ENCODE measurements around the gene TRIM63. TPM values are rescaled to one million over a fixed set of nuclear protein-coding genes. Genes with fewer than 3 reads are reported as not detected.

The TRIM63 gene
- total and polyA plus RNA-seq, 2 of the 13 experiments (the other 11 are each of a cell fraction or from before 2014, with no cell fraction given) = not detected

GRCh38 chr1:26110731-26111529 is 43.5 kb upstream of the TRIM63 start (continued):
- TF ChIP-seq ZUFSP (CRISPR knock-in tag; IDR thresholded peaks at IDR 0.05; ENCODE audit: borderline replicate concordance) = no peak
- no peak for TF ChIP-seq RAD51 (IDR thresholded peaks at IDR 0.05; ENCODE audit: borderline replicate concordance)
- TF ChIP-seq AFF4 (CRISPR knock-in tag; IDR thresholded peaks at IDR 0.05) = no peak
- TF ChIP-seq DR1 (CRISPR knock-in tag; IDR thresholded peaks at IDR 0.05) = no peak; the same call in 1 of the 2 replicates
- TF ChIP-seq ZNF263 (CRISPR knock-in tag; IDR thresholded peaks at IDR 0.05) = 0 out of 2 replicates have a peak, but pooled peaks have one; percentile 11
- TF ChIP-seq, protein P1, sequence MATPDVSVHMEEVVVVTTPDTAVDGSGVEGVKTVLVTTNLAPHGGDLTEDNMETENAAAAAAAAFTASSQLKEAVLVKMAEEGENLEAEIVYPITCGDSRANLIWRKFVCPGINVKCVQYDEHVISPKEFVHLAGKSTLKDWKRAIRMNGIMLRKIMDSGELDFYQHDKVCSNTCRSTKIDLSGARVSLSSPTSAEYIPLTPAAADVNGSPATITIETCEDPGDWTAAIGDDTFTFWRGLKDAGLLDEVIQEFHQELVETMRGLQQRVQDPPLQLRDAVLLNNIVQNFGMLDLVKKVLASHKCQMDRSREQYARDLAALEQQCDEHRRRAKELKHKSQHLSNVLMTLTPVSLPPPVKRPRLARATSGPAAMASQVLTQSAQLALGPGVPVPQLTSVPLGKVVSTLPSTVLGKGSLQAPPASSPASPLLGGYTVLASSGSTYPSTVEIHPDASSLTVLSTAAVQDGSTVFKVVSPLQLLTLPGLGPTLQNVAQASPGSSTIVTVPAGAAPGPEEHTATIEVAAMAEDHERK (CRISPR knock-in tag; IDR thresholded peaks at IDR 0.05; ENCODE audit: low read depth) = no peak
- peak; percentile 69; the same call in 1 of the 2 replicates for TF ChIP-seq KMT2B (CRISPR knock-in tag; IDR thresholded peaks at IDR 0.05)
- TF ChIP-seq KDM3A (CRISPR knock-in tag; IDR thresholded peaks at IDR 0.05; ENCODE audit: low read depth) = 0 out of 2 replicates have a peak, but pooled peaks have one; percentile 43
- no peak for TF ChIP-seq ZFP62 (CRISPR knock-in tag; IDR thresholded peaks at IDR 0.05)
- no peak for TF ChIP-seq ZNF441 (CRISPR knock-in tag; IDR thresholded peaks at IDR 0.05; ENCODE audit: borderline replicate concordance)
- TF ChIP-seq, protein P2, sequence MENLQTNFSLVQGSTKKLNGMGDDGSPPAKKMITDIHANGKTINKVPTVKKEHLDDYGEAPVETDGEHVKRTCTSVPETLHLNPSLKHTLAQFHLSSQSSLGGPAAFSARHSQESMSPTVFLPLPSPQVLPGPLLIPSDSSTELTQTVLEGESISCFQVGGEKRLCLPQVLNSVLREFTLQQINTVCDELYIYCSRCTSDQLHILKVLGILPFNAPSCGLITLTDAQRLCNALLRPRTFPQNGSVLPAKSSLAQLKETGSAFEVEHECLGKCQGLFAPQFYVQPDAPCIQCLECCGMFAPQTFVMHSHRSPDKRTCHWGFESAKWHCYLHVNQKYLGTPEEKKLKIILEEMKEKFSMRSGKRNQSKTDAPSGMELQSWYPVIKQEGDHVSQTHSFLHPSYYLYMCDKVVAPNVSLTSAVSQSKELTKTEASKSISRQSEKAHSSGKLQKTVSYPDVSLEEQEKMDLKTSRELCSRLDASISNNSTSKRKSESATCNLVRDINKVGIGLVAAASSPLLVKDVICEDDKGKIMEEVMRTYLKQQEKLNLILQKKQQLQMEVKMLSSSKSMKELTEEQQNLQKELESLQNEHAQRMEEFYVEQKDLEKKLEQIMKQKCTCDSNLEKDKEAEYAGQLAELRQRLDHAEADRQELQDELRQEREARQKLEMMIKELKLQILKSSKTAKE (CRISPR knock-in tag; IDR thresholded peaks at IDR 0.05; ENCODE audit: borderline replicate concordance) = peak; percentile 59; the same call in 1 of the 2 replicates
- TF ChIP-seq ZSCAN20 (CRISPR knock-in tag; IDR thresholded peaks at IDR 0.05; ENCODE audit: borderline replicate concordance) = no peak; the same call in 1 of the 2 replicates
- no peak for TF ChIP-seq ZBTB39 (CRISPR knock-in tag; IDR thresholded peaks at IDR 0.05)
- TF ChIP-seq KLF12 (CRISPR knock-in tag; IDR thresholded peaks at IDR 0.05; ENCODE audit: borderline replicate concordance) = no peak
- no peak for TF ChIP-seq MAFK (conservative IDR thresholded peaks at IDR 0.05 in 1 of 2, IDR thresholded peaks at IDR 0.05 in 1 of 2; ENCODE audit: low read length in 2 of 2)
- TF ChIP-seq ZFP82 (CRISPR knock-in tag; IDR thresholded peaks at IDR 0.05; ENCODE audit: borderline replicate concordance) = no peak
